GM18526 (cell line): Measurements from ENCODE around the gene LSAMP.

ENCODE experiments used
- POLR2A ChIP-seq: IDR thresholded peaks from 3 replicates; pipeline ENCODE4 v1.6.1; 2011; ENCODE audit not compliant: insufficient read length; ENCODE audit errors: extremely low read depth

The LSAMP gene

GRCh38 chr3:116161575-116162525 is 283.4 kb downstream of the LSAMP start:
- no peak for TF ChIP-seq POLR2A

- TF ChIP-seq POLR2A = no peak
Observed at GRCh38 chr3:116160594-116160993, 284.7 kb downstream of the LSAMP start.

- TF ChIP-seq POLR2A = no peak
Observed at GRCh38 chr3:116155841-116156240, 289.4 kb downstream of the LSAMP start.

- no peak for TF ChIP-seq POLR2A
Observed at GRCh38 chr3:116154389-116154788, 290.9 kb downstream of the LSAMP start.

GRCh38 chr3:116153174-116153573 is 292.1 kb downstream of the LSAMP start:
- TF ChIP-seq POLR2A = no peak

GRCh38 chr3:116150655-116151167 is 294.6 kb downstream of the LSAMP start:
- TF ChIP-seq POLR2A = no peak

- no peak for TF ChIP-seq POLR2A
Observed at GRCh38 chr3:116148881-116149851, 296.1 kb downstream of the LSAMP start.

GRCh38 chr3:116145613-116146012 is 299.7 kb downstream of the LSAMP start:
- no peak for TF ChIP-seq POLR2A

- no peak for TF ChIP-seq POLR2A
Observed at GRCh38 chr3:116141724-116142123, 303.6 kb downstream of the LSAMP start.

GRCh38 chr3:116140100-116140689 is 305.1 kb downstream of the LSAMP start:
- TF ChIP-seq POLR2A = no peak

GRCh38 chr3:116139641-116140040 is 305.6 kb downstream of the LSAMP start:
- no peak for TF ChIP-seq POLR2A

GRCh38 chr3:116135457-116136085 is 309.7 kb downstream of the LSAMP start:
- TF ChIP-seq POLR2A = no peak

GRCh38 chr3:116129187-116129946 is 315.9 kb downstream of the LSAMP start:
- TF ChIP-seq POLR2A = no peak

GRCh38 chr3:116127464-116127863 is 317.8 kb downstream of the LSAMP start:
- TF ChIP-seq POLR2A = no peak
